GM21390 (cell line): Measurements from ENCODE around the gene MAPK8IP3.

Source experiments
- ATAC-seq: cut with Tn5 transposase; IDR thresholded peaks from one replicate; pipeline ENCODE4 v1.9.1; 2021; ENCODE audit not compliant: unreplicated experiment

The MAPK8IP3 gene

DNA sequence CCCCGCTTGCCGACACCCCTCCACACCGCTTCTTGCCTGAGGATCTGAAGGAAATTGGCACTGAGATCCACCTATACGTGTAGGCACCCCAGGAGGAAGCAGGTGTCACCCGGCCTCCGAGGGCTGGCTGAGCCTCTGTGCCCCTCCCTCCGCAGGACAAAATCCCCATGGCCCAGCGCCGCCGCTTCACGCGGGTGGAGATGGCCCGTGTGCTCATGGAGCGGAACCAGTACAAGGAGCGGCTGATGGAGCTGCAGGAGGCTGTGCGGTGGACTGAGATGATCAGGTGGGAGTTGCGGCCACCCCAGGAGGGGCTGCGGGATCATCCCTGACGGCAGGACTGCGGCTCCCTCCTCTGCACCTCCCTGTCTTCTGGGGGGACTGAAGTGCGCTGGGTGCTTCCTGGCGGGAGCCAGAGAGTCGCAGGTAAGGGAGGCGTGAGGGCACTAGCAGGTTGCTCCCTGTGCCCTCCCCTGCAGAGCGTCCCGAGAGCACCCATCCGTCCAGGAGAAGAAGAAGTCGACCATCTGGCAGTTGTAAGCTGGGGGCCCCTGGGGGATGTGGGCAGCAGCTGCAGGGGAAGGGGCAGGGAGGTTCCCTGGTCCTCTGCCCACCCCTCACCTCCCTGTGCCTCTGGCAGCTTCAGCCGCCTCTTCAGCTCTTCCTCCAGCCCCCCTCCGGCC lies 56.3 kb downstream of the MAPK8IP3 start:
- ATAC-seq = no peak

DNA sequence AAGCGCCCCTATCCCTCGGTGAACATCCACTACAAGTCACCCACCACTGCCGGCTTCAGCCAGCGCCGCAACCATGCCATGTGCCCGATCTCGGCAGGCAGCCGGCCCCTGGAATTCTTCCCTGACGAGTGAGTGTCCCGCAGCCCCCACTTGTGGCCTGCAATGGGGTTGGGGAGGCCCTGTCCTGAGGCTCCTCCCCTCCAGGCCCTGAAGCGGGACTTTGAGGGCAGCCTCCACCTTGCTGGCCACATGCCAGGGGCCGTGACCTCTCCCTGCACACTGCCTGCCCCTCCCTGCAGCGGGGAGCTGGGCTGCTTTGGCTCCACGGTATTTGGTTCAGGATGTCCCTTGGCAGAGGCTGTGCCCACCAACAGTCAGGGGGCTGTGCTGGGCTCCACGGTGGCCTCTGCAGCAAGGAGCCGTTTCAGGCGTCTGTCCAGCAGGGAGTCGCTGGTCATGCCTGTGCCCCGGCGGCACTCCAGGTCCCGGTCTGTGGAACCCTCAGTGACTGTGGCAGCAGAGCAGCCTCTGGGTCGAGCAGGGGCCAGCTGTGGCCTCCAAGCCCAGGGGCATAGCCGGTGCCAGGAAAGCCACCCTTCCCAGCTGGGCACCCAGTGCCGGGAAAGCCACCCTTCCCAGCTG lies 57.0 kb downstream of the MAPK8IP3 start:
- ATAC-seq = no peak

DNA sequence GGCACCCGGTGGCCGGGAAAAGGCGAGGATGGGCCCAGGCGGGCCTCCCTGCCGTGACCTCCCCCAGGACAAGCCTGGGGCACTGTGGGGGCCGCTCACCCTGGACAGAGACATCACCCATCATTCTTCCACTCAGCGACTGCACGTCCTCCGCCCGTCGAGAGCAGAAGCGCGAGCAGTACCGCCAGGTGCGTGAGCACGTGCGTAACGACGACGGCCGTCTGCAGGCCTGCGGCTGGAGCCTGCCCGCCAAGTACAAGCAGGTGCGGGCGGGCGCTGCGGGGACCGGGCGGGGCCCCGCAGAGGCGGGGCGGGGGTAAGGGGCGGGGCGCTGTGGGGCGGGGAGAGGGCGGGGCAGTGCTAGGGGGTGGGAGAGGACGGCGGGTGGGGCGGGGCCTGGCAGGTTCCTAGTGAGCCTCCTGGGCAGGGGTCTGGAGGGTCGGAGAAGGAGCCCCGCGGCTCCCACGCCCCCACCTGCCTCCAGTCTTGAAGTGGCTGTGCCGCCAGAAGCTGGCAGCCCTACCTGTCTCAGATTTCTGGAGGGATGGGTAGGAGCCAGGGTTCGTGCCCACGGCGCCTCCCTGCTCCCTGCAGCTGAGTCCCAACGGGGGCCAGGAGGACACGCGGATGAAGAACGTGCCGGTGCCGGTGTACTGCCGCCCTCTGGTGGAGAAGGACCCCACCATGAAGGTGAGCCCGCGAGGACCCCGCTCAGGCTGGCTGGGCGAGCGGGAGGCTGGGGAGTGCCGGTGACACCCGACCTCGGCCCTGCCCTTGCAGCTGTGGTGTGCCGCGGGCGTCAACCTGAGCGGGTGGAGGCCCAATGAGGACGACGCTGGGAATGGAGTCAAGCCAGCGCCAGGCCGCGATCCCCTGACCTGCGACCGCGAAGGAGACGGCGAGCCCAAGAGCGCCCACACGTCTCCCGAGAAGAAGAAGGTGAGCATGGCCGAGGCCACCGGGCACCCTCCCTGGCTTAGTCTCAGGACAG lies 57.8 kb downstream of the MAPK8IP3 start:
- ATAC-seq = no peak

DNA sequence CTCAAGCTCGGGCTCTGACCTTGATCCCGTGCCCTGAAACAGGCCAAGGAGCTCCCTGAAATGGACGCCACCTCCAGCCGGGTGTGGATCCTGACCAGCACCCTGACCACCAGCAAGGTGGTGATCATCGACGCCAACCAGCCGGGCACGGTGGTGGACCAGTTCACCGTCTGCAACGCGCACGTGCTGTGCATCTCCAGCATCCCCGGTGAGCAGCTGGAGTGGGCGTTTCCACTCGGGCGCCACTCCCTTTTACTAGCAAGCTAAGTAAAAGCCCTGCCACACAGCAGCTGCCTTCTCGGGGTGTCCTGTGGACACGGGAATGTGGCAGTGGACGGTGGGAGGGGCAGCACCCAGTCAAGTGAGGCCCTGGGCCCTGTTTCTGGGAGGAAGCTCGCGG lies 59.0 kb downstream of the MAPK8IP3 start:
- ATAC-seq = no peak

DNA sequence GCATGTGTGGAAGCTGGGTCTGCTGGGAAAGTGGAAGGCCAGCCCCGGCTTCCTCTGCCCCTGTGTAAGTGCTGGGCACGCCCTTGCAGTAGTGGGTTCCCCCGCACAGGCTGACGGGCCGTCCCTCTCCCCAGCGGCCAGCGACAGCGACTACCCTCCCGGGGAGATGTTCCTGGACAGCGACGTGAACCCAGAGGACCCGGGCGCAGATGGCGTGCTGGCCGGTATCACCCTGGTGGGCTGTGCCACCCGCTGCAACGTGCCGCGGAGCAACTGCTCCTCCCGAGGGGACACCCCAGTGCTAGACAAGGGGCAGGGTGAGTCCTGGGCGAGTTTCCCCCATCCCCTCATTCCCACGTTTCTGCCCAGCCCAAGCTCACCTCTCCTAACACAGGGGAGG lies 59.8 kb downstream of the MAPK8IP3 start:
- ATAC-seq = no peak

DNA sequence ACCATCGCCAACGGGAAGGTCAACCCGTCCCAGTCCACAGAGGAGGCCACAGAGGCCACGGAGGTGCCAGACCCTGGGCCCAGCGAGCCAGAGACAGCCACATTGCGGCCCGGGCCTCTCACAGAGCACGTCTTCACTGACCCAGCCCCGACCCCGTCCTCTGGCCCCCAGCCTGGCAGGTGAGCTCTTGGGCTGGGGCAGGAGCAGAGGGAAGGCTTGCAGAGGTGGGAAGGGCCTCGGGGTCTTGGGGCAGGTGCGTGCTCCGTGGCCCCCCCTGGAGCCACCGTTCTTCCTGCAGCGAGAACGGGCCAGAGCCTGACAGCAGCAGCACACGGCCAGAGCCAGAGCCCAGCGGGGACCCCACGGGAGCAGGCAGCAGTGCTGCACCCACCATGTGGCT lies 60.2 kb downstream of the MAPK8IP3 start:
- ATAC-seq = no peak

DNA sequence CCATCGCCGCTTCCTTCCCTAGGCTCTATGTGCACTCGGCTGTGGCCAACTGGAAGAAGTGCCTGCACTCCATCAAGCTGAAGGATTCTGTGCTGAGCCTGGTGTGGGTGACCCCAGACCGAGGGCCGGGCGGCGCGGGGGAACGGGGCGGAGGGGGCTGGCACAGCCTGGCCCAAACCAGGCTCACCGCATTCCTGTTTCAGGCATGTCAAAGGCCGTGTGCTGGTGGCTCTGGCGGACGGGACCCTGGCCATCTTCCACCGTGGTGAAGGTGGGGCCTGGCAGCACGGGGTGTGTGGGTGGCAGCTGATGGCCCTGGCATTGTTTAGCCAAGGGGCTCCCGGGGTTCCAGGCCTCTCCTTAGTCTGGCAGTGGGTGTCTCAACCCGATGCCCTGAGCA lies 60.7 kb downstream of the MAPK8IP3 start:
- no peak for ATAC-seq

DNA sequence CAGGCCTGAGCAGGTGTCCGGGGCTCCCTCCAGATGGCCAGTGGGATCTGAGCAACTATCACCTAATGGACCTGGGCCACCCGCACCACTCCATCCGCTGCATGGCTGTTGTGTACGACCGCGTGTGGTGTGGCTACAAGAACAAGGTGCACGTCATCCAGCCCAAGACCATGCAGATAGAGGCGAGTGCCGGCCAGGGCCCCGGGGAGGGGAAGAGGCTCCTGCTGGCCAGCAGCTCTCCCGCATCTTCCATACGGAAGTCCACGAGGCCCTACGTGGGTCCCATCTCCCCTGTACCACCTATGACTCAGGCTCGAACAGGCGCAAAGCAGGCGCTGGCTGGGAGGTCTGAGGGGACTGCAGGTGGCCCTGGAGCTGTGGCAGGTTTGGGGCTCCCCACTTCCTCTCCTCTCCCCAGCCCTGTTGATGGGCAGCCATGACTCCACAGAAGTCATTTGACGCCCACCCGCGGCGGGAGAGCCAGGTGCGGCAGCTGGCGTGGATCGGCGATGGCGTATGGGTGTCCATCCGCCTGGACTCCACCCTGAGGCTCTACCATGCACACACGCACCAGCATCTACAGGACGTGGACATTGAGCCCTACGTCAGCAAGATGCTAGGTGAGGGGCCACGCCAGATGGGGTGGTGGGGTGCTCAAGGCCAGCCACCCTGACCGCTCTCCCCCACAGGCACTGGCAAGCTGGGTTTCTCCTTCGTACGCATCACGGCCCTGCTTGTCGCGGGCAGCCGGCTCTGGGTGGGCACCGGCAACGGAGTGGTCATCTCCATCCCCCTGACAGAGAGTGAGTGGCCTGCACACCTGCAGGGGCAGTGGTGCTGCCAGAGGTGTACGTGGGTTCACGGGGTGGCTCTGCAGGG lies 61.4 kb downstream of the MAPK8IP3 start:
- ATAC-seq = no peak

DNA sequence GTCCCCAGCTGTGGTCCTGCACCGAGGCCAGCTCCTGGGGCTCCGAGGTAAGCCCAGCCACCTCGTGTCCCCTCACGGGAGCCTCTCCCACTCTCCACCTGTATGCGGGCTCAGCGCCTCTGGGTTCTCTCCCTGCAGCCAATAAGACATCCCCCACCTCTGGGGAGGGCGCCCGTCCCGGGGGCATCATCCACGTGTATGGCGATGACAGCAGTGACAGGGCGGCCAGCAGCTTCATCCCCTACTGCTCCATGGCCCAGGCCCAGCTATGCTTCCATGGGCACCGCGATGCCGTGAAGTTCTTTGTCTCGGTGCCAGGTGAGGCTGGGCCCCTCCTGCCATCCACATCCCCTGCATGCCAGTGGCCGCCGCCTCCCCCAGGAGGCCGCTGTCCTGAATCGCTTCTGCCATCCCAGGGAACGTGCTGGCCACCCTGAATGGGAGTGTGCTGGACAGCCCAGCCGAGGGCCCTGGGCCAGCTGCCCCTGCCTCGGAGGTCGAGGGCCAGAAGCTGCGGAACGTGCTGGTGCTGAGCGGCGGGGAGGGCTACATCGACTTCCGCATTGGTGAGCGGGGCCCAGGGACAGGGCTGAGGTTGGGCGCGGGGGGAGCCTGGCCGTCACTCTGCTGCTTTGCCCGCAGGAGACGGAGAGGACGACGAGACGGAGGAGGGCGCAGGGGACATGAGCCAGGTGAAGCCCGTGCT lies 62.2 kb downstream of the MAPK8IP3 start:
- no peak for ATAC-seq

DNA sequence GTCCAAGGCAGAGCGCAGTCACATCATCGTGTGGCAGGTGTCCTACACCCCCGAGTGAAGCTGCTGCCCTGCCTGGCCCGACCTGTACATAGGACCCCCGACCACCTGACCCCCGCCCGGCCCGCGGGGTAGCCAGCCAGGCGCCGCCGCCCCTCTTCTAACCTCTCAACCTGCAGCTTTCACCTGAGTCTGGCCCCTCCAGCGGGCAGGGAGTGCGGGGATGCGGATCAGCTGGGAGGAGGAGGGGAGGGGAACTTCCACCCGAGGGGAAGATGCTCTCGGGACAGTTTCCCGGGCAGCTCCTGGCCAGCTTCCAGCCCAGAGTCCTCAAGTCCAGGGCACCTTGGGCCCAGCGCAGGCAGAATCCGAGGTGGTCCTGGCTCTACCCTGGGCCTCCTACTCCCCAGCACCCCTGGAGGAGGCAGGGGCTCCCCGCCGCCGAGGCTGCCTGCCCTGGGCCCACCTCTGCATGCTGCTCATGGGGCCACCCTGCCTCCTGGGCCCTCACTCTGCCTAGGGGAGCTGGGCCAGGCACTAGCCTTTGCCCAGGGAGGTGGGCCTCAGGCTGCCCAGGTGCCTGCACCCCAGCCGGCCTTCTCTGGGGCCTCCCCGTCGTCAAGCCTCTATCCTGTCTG lies 62.9 kb downstream of the MAPK8IP3 start:
- ATAC-seq = no peak

DNA sequence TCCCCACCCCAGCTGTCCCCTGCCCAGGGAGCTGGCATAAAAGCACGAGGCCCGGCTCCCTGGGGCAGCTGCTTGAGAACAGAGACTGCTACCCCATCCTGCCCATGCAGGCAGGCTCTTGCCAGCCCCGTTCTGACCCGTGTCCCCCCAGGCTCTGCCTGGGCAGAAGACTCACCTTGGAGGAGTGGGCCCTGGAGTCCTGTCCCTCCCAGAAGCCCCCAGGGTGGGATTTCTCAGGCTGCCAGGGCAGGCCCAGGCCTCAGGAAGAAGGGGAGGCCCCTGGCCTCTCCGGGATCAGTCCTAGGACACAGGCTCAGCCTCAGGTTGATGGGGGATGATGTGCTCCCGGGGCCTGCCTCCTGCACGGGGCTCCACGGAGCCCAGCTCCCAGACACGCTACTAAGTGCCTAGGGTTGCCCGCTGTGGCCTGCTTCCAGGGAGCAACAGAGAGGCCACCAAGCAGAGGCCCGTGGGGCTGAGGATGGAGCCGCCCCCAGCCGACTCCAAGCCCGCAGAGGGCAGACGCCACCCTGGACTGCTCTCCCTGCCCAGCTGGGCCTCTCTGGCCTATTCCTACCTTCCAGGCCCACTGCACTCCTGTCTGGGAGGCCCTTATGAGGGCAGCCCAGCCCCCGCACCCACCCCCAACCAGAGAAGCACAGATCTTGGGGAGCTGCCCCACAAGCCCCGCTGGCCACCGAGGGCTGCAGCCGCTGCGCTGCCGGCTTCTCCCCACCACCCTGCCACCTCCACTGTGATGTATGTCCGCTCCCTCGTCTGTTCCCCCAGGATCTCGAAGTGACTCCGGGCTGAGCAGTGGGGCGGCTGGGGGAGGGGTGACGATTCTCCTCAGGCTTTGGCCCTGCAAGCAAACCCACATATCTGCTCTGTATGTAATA lies 63.7 kb downstream of the MAPK8IP3 start:
- ATAC-seq = no peak

DNA sequence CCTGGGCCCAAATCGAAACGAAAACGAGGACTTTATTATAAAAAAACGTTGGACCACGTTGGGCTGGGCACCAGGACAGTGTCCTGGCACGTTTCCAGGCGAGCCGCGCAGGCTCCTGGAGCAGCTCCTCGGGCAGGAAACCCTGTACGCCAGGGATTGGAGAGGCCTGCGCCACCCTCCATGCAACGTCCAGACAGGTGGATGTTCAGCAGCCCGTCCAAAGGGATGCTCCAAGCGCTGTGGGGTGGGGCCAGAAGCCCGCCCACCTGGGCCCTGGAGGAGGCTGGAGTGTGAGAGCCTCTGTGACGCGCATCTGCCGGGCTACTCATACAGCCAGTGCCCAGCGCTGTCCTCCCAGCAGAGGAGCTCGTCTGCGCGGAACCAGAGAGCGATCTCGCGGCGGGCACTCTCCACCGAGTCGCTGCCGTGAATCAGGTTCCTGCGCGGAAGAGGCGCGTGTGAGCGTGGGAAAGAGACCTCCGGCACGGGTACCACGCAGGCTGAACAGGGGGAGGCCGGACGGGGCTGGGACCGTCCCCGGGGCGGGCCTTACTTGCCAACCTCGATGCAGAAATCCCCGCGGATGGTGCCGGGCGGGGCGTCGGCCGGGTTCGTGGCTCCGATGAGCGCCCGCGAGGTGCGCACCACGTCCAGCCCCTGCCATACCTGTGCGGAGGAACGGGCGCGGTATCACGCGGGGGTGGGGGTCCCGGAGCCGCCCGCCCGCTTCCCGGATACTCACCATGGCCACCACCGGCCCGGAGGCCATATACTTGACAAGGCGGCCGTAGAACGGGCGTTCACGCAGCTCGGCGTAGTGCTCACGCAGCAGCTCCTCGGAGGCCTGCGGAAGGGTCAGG lies 64.6 kb downstream of the MAPK8IP3 start:
- no peak for ATAC-seq

DNA sequence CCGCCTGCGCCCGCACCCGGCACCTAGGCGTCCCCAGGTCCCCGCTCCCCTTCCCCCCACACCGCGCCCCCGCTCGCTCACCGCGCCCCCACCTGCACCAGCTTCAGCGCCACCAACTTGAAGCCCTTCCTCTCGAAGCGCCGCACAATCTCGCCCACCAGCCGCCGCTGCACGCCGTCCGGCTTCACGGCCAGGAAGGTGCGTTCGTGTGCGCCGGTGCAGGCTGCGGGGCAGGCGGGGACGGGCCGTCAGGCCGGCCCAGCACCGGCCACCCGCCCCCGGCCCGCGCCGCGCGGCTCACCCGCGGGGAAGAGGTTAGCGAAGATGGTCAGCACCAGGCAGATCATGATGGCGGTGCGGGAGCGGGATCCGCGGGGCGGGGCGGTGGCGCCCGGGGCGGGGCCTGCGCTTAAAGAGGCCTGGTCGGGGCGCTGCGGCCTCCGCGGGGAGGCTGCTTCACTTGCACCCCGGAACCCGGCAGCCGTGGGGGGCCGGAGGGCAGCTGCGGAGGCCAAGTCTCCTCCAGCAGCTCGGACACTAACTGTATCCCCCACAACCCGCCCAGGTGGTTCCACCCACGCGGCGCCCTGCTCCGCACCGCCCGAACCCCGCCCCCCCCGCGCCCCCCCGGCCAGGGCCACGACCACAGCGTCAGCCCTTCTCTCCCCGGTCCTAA lies 65.3 kb downstream of the MAPK8IP3 start, which contains the start of gene NME3:
Gene NME3 (minus strand): TSS at position 356 of the 676 bp plus-strand sequence. CDS start 9 bp downstream, at position 347.
- no peak for ATAC-seq

DNA sequence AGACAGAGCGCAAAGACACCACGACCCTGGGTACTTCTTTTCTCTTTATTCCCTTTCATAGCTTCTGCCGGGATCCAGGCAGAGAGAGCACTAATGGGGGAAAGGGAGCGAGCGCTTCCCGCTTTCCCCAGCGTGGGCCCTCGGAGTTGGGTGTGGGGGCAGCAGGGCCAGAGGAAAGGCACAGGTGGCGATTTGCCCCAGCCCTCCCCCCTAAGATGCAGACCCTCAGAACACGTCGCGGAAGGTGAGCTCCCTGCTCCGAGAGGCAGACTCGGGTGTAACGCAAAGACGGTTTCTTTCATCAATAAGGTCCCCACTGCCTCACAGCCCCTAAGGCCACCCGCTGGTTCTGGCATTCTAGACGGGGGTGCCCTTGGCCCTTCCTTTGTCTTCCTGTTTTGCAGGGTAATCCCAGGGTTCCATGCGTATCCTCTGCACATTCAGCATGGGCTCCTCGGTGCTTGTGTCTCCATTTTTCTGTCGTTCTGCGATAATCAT lies 65.9 kb downstream of the MAPK8IP3 start:
- no peak for ATAC-seq

DNA sequence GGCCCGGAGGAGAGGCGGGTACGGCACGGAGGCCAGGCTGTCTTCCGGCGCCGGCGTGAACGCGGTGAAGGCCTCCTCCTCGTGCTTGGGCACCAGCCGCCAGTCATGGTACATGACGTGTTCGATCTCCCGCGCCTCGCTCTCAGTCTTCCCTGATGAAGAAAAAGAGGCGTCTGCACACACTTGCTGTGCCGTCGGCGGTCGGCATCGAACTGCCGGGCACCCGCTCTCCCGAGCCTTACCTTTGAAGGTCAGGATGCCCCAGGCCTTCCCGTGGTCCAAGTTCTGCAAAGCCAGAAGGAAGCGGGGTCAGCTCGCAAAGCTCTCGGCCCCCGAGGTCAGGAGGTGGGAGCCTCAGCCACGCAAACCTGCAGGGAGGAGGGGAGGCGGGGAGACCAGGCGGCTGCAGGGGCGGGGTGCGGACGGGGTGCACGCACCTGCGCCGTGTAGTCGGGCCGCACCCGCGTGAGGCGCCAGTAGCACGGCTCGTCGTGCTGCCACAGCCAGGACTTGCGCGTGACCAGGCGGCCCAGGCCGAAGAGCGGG lies 66.4 kb downstream of the MAPK8IP3 start, which contains the start of gene EME2:
Gene EME2 (plus strand): TSS at position 449 of the 546 bp plus-strand sequence. CDS start 418 bp downstream, outside the sequence.
- ATAC-seq = no peak
